Endothelial cell (in vitro differentiated cells): Measurements from ENCODE around the gene RBM14. TPM values are rescaled to one million over a fixed set of nuclear protein-coding genes. Genes with fewer than 3 reads are reported as not detected.
A peak's percentile ranks its signal among the peaks of the same experiment; 100 is the strongest.

Experiments
- DNase-seq: peaks from one replicate; pipeline ENCODE4 v3.0.0; 2021; ENCODE audit warnings: low spot score
- H3K27ac Mint-ChIP-seq: one replicate; pipeline ENCODE4 v1.8.0; 2021; ENCODE audit warnings: mixed read lengths, inconsistent platforms; ENCODE audit not compliant: unreplicated experiment
- H3K27me3 Mint-ChIP-seq: one replicate; pipeline ENCODE4 v1.8.0; 2021; ENCODE audit warnings: mild to moderate bottlenecking, moderate library complexity, mixed read lengths, inconsistent platforms; ENCODE audit not compliant: unreplicated experiment
- H3K36me3 Mint-ChIP-seq: one replicate; pipeline ENCODE4 v1.8.0; 2021; ENCODE audit warnings: mild to moderate bottlenecking, low read depth, mixed read lengths, inconsistent platforms; ENCODE audit not compliant: unreplicated experiment
- H3K4me1 Mint-ChIP-seq: one replicate; pipeline ENCODE4 v1.8.0; 2021; ENCODE audit warnings: mild to moderate bottlenecking, mixed read lengths, inconsistent platforms; ENCODE audit not compliant: unreplicated experiment
- H3K4me3 Mint-ChIP-seq: one replicate; pipeline ENCODE4 v1.8.0; 2021; ENCODE audit warnings: mild to moderate bottlenecking, mixed read lengths, inconsistent platforms; ENCODE audit not compliant: unreplicated experiment
- H3K9me3 Mint-ChIP-seq: one replicate; pipeline ENCODE4 v1.8.0; 2021; ENCODE audit warnings: mixed read lengths, inconsistent platforms; ENCODE audit not compliant: unreplicated experiment
- CTCF ChIP-seq: fragments of 200-600 bp; sonication (generic); IDR thresholded peaks from one replicate; pipeline ENCODE4 v1.5.0; 2021; ENCODE audit warnings: antibody characterized with exemption; ENCODE audit not compliant: unreplicated experiment
- long read RNA-seq: library from polyadenylated mRNA; unstranded; transcript quantifications from one replicate; pipeline ENCODE4 v2.0.0, GENCODE V29; 2020; ENCODE audit not compliant: unreplicated experiment
- total RNA-seq: library from RNA; stranded (reverse); fragmentation: NEBNext Ultra II Directional; extraction: Animal tissue kit (Norgen Biotek cat#: 25700); gene quantifications from one replicate; pipeline ENCODE4 v1.2.1, GENCODE V29; 2021; ENCODE audit not compliant: unreplicated experiment

RBM14 gene
- total RNA-seq: 84.2 TPM
- long read RNA-seq, transcript RBM14-201 (3 exons, 2,828 nt): major isoform, 18 of 21 reads
- long read RNA-seq, partial matches to known transcripts: 3 of 21 reads
- long read RNA-seq, other reads (novel, unspliced or antisense): 0 of 21 reads

DNA sequence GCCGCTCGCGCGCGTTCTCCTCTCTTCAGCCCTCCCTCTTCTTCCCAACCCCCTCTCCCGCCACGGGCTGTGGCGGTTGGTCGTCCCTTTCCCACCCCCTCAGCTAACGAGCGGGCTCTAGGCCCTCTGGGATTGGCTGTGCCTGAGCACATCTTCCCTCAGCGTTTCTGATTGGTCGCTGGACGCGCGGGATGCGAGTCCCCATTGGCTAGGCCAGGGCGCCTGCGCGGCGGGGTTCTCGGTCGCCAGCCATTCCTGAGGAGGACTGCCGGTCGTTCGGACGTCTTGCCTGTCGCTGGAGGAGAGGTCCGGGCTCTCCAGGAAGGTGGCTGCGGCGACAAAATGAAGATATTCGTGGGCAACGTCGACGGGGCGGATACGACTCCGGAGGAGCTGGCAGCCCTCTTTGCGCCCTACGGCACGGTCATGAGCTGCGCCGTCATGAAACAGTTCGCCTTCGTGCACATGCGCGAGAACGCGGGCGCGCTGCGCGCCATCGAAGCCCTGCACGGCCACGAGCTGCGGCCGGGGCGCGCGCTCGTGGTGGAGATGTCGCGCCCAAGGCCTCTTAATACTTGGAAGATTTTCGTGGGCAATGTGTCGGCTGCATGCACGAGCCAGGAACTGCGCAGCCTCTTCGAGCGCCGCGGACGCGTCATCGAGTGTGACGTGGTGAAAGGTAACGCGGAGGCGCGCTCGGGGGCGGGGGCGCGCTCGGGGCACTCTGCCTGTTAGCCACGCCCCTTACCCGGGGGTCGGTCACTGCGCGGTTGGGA is at the start of gene RBM14:
Gene RBM14, plus strand, starts transcription at position 252 of the 776 bp plus-strand sequence. Its CDS starts 91 bp downstream, at position 343.
- H3K4me3 Mint-ChIP-seq: peak within 1 kb of the TSS; percentile 99
- peaks cover 18% of the 10 kb centered on the region for H3K27me3 Mint-ChIP-seq
- H3K27ac Mint-ChIP-seq: peak within 1 kb of the TSS; percentile 98
- no peaks in the 10 kb centered on the region for H3K9me3 Mint-ChIP-seq
- peaks cover 19% of the 10 kb centered on the region for H3K36me3 Mint-ChIP-seq
- peaks cover 31% of the 10 kb centered on the region for H3K4me1 Mint-ChIP-seq
- no peak for TF ChIP-seq CTCF
- peak; percentile 98 for DNase-seq

DNA sequence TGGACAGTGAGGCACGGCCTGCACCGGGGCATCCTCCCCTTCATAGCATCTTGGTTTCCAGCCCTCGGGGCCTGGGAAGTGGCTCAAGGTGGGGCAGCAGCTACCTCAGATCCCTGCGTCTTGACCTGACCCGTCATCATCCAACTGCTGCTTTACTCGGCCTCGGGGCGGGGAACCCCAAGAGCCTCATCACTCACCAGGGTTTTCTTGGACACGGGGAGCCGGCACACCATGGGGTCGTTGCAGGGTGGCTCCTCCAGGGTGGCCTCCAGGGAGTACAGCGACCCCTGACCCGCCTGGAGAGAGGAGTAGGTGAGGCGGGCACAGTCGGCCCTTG is 48.7 kb upstream of the RBM14 start:
- Mint-ChIP-seq H3K4me3 (no peak overlapping the region), H3K9me3 (no peaks in the 10 kb centered on the region), H3K36me3 (no peaks in the 10 kb centered on the region), H3K27ac (no peak overlapping the region), H3K4me1 (no peaks in the 10 kb centered on the region), H3K27me3 (peaks cover 3% of the 10 kb centered on the region)
- no peak for TF ChIP-seq CTCF
- no peak for DNase-seq

- no peak within 1 kb of the TSS for H3K4me3 Mint-ChIP-seq
- no peak within 1 kb of the TSS for H3K27ac Mint-ChIP-seq
- peaks cover 3% of the 10 kb centered on the region for H3K27me3 Mint-ChIP-seq
- peak; percentile 39 for DNase-seq
- H3K4me1 Mint-ChIP-seq: no peaks in the 10 kb centered on the region
- no peak for TF ChIP-seq CTCF
- no peaks in the 10 kb centered on the region for H3K36me3 Mint-ChIP-seq
- H3K9me3 Mint-ChIP-seq: no peaks in the 10 kb centered on the region
These were observed 48.1 kb upstream of the RBM14 start, which contains the start of gene CTSF for GRCh38 chr11:66568124-66568916. Gene CTSF (minus strand): TSS chr11:66568606. CDS start chr11:66568486, 120 bp downstream.

GRCh38 chr11:66569076-66569475 is 47.4 kb upstream of the RBM14 start:
- no peaks in the 10 kb centered on the region for H3K9me3 Mint-ChIP-seq
- H3K27me3 Mint-ChIP-seq: peaks cover 6% of the 10 kb centered on the region
- no peak overlapping the region for H3K4me3 Mint-ChIP-seq
- DNase-seq: no peak
- H3K36me3 Mint-ChIP-seq: peaks cover 4% of the 10 kb centered on the region
- H3K4me1 Mint-ChIP-seq: no peaks in the 10 kb centered on the region
- TF ChIP-seq CTCF: no peak
- H3K27ac Mint-ChIP-seq: no peak overlapping the region
